Choroid plexus epithelial cell (primary cell): Measurements from ENCODE around the gene CD34.

Experiments
- DNase-seq: peaks from one replicate; pipeline ENCODE4 v3.0.0-alpha.2; 2010; ENCODE audit warnings: low read depth
- H3K4me3 ChIP-seq: 2 replicates; pipeline ENCODE4 v1.5.1; 2011; ENCODE audit warnings: low read depth, mild to moderate bottlenecking, control low read depth, low read length, moderate library complexity
- TF ChIP-seq, protein P1 (sequence below): conservative IDR thresholded peaks from 2 replicates; pipeline ENCODE4 v1.5.1; 2011; ENCODE audit warnings: low read depth, mild to moderate bottlenecking, control low read depth, inconsistent platforms, low read length, moderate library complexity

CD34 gene

DNA sequence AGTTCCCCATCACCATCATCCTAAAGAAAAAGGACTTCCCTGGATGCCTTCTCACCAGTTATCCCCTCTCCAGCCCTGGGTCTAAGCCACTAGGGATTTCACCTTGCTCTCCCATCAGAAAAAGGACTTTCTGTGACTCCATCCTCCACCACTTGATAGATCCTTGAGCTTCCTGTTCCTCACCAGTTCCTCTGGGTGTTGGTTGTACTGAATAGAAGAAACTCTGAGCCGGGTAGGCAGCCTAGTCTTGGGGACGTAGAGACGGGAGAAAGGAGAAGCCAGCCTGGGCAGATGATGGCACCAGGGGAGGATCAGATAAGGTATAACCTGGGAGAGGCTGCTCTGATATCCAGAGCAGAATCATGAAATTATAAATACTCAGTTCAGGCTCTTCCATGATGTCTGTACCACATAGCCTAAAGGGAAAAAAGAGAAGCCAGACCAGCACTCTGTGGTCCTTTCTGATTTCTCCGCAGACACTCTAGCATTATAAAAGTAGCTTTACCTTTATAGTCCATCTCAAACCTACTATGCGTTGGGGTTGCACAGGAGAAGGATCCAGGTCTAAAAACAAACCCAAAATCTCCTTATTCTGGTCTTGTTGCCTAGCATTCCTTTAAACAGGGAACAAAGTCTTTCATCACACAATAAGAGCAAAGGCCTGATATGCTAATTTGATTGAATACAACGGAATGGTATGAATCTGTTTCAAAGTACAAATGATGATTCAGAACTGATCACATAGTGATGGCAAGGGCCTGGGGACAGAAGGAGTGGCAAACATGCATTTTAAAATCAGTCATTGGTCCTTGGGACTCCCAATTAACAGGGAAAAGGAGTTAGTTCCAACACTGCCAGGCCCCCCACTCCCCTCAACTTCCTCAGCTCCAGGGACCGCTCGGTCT is 1.2 kb upstream of the CD34 start:
- TF ChIP-seq, protein P1, sequence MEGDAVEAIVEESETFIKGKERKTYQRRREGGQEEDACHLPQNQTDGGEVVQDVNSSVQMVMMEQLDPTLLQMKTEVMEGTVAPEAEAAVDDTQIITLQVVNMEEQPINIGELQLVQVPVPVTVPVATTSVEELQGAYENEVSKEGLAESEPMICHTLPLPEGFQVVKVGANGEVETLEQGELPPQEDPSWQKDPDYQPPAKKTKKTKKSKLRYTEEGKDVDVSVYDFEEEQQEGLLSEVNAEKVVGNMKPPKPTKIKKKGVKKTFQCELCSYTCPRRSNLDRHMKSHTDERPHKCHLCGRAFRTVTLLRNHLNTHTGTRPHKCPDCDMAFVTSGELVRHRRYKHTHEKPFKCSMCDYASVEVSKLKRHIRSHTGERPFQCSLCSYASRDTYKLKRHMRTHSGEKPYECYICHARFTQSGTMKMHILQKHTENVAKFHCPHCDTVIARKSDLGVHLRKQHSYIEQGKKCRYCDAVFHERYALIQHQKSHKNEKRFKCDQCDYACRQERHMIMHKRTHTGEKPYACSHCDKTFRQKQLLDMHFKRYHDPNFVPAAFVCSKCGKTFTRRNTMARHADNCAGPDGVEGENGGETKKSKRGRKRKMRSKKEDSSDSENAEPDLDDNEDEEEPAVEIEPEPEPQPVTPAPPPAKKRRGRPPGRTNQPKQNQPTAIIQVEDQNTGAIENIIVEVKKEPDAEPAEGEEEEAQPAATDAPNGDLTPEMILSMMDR: no peak
- DNase-seq: no peak
- no peak overlapping the region for H3K4me3 ChIP-seq

DNA sequence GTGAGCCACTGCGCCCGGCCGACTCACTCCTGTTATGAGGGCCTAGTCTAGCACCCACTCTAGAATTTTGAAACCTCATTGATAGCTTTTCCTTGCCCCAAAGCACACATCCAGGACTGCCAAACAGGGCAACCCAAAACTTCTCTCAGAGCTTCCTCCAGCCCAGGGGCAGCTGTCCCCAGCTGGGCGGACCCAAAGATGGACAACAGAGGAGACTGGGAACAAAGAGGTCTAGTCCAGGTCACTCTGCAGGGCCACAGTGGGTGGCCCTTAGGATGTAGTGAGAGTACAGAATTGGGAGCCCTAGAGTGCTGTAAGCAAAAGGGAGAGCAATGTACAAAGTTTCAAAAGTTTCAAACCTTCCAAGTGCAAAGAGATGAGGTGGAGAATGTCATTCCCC is 1.2 kb downstream of the CD34 start:
- H3K4me3 ChIP-seq: no peak overlapping the region
- DNase-seq: no peak
- TF ChIP-seq, protein P1: no peak

DNA sequence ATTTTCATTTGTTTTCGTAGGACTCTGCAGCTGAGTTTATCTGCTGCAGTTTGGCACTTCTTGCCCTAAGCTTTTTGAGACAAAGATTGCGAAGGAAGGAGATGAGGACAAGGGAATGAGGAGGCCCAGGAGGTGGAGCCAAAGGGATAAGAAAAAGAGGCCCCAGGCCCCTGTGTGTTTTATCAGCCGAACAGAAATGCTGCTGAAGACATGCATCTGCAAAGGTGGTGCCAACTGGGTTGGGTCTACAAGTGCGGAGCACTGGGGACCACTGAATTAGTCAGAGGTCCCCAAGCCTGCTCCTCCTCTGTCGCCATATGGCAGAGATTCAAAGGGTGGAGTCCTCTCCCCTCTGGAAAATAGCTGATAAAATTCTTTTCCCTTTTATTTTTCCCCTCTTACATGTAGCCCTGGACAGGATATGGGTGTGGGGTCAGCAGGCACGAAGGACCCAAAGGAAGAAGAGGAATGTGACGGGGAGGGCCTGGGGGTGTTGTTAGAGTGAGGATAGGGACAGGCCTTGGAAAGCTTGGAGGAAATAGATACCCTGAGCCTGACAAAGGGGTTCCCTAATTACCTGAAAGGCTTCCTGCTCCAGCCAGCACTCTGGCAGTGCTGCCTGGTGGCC is 2.7 kb downstream of the CD34 start:
- TF ChIP-seq, protein P1: no peak
- no peak for DNase-seq

DNA sequence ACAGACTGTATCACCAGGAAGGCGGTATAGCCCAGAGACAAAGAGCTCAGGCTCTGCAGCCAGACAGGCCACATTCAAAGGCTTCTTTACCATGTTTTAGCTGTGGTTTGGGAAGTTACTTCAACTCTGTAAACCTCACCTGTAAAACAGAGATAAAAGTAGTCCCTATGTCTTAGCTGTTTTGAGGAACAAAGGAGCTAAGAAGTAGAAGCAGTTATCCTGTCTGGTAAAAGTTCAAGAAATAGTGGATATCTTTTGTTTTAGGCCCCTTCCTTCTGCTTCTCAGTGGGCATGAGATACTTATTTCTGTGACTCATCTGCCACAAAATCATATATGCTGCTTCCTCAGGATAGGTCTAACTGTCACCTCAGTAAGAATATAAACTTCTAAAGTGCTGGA is 6.5 kb downstream of the CD34 start:
- TF ChIP-seq, protein P1: no peak
- no peak overlapping the region for H3K4me3 ChIP-seq
- no peak for DNase-seq

More for the DNA sequence above, 2.7 kb downstream of the CD34 start:
- no peak overlapping the region for H3K4me3 ChIP-seq

DNA sequence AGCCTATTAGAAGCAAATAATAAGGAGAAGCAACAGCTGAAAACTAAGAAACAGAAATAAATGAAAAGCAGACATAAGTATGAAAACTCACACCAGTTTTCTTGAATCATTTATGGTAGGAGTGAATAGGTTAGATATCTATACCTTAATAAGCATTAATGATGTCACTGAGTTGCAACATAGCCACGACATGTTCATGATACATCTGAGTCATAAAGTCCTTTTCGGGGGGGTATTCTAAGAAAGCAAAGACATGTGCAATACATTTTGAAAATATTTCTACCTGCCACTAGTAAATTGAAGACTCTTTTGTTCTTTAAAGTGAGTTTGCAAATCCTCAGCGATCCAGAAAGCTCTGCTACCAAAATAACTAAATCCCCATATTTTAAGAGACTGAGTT is 7.2 kb downstream of the CD34 start:
- TF ChIP-seq, protein P1: no peak
- H3K4me3 ChIP-seq: no peak overlapping the region
- DNase-seq: peak; percentile 18

DNA sequence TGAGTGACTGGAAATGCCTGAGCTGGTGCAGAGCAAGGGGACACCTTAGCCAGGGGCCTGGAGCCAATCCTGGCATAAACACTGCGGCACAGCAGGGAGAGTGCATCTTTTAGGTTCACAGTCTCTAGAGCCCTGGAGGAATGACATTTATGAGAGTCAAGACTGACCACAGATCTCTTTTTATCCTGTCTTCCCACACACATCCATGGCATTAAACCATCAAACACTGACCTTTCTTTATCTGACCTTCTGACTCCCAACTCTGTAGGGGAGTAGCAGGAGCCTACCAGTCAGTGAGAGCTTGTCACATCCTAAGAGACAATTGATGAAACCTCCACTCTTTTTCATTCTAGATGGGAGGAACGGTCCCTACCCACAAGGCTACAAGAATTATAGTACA is 7.9 kb downstream of the CD34 start:
- no peak overlapping the region for H3K4me3 ChIP-seq
- TF ChIP-seq, protein P1: no peak
- no peak for DNase-seq
